Activated CD8-positive, alpha-beta memory T cell treated with anti-CD3 and anti-CD28 coated beads for 1 hour (primary cell): ENCODE data around the gene KL.

Experiments
- DNase-seq, 2 donors: peaks; one replicate each; pipeline ENCODE4 v3.0.0-alpha.2; 2020; ENCODE audit warnings: low read depth in 1 of 2; ENCODE audit errors: extremely low read depth in 1 of 2

KL gene

DNA sequence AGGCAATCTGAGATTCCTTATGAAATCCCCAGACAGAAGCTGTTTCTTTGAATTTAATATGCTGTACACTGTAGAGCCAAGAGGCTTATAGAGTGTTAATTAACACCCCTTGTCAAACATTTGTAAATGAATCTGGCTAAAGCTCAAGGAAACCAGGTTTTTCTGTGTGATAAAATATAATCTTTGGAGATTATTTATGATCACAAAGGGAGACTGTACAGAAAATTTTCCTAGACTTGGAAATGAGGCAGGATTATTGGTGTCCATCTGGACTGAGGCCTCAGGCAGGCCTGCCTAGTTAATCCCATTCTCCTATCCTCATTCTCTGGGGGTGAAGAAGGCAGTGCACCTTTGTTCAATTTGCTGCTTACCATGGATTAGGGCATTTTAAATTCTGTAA lies 17.8 kb downstream of the KL start:
- DNase-seq: no peak

- DNase-seq: no peak
These were observed 18.8 kb downstream of the KL start for GRCh38 chr13:33034882-33035520.

GRCh38 chr13:33037673-33038072 lies 21.4 kb downstream of the KL start:
- no peak for DNase-seq

- no peak for DNase-seq
These were observed 23.9 kb downstream of the KL start for GRCh38 chr13:33040090-33040489.

DNA sequence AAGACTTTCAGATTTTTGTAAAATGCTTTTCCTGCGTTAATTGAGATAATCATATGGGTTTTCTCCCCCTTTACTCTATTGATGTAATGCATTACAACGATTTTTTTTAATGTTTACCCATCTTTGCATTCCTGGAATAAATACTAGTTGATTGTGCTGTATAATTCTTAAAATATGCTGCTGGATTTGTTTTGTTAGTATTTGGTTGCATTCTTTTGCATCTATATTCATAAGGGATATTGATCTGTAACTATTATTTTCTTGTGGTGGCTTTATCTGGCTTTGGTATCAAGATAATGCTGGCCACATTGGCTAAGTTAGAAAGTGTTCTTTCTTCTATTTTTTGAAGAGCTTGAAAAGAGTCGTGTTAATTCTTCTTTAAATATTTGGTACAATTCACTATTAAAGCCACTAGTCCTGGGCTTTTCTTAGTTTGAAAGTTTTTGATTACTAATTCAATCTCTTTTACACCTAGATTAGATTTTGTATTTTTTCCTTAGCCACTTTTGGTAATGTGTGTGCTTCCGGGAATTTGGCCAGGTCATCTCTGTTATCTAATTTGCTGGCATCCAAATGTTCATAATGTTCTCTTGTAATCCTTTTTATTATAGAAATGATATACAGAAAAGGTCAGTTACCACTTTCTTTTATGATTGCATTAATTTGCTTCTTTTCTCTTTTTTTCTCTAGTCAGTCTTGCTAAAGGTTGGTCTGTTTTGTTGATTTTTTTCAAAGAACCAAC lies 29.8 kb downstream of the KL start:
- no peak for DNase-seq

GRCh38 chr13:33050161-33050560 lies 33.9 kb downstream of the KL start:
- DNase-seq: no peak

DNA sequence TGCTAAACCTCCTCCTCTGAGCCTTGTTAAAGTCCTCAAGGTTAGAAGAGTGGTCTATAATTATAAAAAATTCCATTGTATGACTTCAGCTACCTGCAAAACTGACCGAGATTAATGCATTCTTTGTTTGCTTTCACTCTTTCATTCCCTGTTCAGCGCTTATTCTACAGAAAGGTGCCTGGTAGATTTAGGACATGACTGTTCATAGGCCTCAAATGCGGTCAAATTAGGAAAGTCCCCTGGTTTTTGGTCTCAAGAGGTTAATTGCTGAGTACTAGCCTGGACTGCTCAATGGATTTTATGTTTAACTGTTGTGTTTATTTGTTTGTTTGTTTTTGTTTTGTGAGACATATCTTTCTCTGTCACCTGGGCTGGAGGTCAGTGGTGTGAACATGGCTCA lies 35.4 kb downstream of the KL start:
- DNase-seq: no peak

DNA sequence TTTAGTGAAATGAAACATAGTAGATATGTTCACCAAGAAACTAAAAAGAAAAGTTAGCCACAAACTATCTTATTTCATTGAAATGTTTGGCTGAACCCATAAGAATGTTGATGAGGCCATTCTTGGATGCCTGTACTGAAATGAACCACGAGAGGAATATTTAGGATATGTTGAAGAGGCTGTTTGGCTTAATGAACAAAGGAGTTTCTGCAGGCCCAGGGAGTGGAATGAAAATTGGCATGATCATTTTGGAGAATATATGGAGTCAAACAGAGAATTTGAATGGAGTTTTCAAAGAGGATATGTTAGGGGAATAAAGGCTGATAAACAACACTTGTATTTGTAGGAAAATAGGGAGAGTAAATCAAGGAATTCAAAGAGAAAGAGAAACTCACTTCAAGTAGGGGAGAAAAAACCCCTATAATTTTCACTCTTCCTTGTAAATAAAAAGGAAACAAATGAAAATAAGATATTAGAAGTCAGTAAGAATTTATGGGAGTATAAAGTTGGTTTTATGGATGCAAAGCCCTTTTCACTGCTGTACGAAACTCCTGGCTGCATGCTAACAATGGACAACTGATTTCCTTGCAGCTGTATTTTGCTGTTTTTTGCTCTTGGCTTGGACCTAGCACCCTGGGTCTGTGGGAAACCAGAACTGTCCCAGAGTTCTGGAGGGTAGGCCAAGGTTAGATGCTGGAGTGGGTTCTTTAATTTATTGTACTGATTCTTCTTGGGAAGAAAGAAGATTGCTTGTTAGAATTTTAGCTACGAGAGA lies 36.5 kb downstream of the KL start:
- no peak for DNase-seq

DNA sequence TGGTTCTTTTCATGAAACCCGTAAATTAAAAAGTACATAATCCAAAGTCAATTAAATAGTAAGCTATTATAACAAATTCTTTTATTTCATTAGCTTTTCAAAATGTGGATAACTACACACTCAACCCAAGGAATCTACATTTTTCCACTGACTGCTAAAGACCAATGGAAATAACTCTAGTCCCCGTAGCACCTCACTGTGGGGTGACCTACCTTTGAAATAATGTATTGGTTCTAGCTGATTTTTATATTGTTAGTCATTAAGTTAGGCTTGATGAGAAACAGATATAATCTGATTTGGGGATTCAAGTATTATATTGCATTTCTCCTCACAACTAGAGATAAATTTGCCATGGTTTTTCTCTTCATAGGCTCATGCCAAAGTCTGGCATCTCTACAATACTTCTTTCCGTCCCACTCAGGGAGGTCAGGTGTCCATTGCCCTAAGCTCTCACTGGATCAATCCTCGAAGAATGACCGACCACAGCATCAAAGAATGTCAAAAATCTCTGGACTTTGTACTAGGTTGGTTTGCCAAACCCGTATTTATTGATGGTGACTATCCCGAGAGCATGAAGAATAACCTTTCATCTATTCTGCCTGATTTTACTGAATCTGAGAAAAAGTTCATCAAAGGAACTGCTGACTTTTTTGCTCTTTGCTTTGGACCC lies 37.3 kb downstream of the KL start:
- no peak for DNase-seq

- no peak for DNase-seq
These were observed 41.0 kb downstream of the KL start for GRCh38 chr13:33057019-33057780.

DNA sequence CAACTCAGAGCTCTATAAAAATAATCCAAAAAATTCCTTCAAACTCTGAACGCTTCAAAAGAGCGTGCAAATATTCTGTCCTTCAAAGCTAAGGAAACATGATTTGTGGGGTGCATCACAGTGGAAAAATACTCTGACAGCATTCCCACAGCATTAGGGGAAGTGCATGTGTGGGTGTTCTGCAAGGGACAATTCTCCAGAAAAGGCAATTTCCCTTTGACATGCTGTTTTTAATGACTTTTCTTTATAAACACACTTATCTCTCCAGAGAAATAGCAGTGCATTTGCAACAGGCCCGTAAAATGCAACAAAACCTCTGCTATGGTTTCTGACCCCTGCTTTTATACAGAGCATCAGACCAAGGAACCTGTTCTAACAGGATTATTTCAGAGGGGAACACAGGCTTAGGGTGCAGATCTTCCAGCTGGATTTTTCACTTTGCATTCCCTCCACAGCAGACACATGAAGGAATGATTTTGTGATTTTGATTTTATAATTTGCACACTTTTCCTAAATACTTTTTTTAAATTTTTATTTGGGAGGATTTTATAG lies 42.6 kb downstream of the KL start:
- no peak for DNase-seq

GRCh38 chr13:33060815-33061214 lies 44.6 kb downstream of the KL start:
- no peak for DNase-seq

GRCh38 chr13:33066329-33066728 lies 50.1 kb downstream of the KL start:
- DNase-seq: no peak

GRCh38 chr13:33069365-33069764 lies 53.1 kb downstream of the KL start:
- no peak for DNase-seq

GRCh38 chr13:33070713-33071112 lies 54.5 kb downstream of the KL start:
- no peak for DNase-seq

GRCh38 chr13:33072282-33072681 lies 56.1 kb downstream of the KL start:
- DNase-seq: no peak

DNA sequence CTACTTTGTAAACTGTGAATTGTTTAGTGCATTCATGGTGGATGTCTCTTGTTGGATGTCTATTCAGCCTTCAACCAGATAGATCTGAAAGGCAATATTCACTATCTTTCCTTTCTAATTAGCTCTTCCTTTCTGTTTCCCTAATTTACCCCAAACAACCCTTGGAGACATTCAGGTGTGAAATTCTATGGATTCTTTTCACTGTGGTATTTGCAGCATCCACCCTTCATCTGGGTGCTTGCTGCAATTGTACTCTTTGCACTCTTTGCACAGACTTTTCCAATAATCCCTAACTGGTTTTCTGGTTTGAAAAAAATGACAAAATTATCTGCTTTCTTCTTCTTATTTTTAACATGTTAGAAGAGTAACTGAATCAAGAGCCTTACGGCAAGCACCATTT lies 56.5 kb downstream of the KL start:
- DNase-seq: no peak

DNA sequence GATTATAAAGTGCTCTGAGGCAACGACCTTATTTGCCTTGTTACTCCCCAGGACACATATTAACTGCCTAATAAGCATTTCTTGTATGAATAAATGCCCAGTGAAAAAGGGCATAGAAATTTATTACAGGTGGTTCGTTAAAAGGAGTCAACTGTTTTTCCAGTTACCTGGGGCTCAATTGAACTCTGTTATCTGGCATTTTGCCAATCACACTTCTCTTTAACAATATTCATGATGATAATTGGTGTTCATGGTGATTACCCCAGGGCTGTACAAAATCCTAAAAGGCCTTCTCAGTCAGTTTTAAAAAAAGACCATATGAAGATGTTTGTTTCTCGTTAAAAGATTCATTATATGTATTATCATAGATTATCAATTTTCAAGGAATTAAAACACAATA lies 57.1 kb downstream of the KL start:
- DNase-seq: no peak

DNA sequence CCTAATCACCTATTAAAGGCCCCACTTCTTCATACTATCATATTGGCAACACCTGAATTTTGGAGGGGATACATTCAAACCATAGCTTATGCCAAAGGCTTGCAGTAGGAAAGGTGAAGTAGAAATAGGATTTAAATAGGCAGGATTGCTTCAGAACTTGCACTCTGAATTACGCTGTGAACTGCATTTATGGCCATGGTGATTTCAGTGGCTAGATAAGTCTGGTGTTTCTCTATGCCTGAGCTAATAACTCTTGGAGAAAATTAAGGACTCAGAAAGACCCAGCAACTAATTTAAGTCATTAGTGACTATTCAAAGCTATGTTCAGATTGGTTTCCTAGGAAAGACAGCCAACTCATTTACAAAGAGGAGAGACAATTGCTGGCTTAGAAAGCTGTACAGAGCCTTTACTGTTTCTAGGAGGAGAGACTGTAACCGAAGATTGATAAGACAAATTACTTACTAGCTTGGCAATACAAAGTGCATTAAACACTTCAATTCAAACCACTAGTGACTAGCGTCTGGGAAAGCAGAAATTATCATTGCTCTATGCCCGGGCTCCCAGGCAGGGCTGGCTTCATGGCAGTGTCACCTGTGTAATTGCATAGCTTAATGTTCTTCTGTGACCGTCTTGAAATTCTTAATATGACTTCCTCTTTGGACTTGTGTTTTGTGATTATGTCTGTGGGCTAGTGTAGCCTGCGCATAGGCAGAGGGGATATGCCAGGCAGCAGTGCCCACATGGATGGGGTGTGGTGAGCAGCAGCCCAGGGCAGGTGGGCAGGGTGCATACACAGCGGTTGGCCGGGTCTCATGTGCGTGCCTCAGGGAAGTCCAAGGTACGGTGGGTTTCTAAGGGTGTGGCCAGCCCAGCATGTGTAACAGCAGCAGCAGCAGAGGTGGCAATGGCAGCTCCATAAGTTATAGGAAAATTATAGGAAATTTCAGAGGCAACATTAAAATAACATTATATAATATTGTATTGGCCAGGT lies 60.1 kb downstream of the KL start:
- DNase-seq: no peak
